OCI-LY7 (cell line): Measurements from ENCODE around the gene CCDC195.

Experiments used
- CTCF ChIP-seq: fragments of 200-600 bp; sonication (generic); conservative IDR thresholded peaks from 2 replicates; pipeline ENCODE4 v1.5.1; 2014; ENCODE audit warnings: mild to moderate bottlenecking, antibody characterized with exemption, low read length, moderate library complexity, mixed read lengths
- EZH2phosphoT487 ChIP-seq: fragments of 200-600 bp; sonication (generic); IDR thresholded peaks from 2 replicates; pipeline ENCODE4 v1.6.1; 2018; ENCODE audit warnings: low read depth, borderline replicate concordance, mild to moderate bottlenecking, mixed run types, antibody characterized with exemption, low read length, moderate library complexity, mixed read lengths

DNA sequence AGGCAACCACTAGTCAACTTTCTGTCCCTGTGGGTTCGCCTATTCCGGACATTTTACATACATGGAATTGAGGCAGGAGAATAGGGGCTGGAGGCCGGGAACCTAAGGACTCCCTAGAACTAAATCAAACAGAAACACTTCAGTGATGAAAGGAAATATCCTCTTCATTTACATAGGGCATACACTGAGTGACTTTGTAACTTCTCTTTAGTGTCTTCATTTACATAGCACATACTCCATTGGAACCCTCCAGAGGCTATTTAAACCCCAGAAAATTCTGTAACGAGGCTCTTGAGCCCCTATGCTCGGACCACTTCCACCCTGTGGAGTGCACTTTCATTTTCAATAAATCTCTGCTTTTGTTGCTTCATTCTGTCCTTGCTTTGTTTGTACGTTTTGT lies 56.5 kb downstream of the CCDC195 start:
- TF ChIP-seq CTCF, result no peak
- no peak for TF ChIP-seq EZH2phosphoT487
